ENCODE measurements around the gene RPL19. TPM values are rescaled to one million over a fixed set of nuclear protein-coding genes. Genes with fewer than 3 reads are reported as not detected.
A peak's percentile ranks its signal among the peaks of the same experiment; 100 is the strongest.

The RPL19 gene
- total RNA-seq, 1 donor from 2014 or later: 1,451 TPM

- no peaks in the 10 kb centered on the region for H3K9me3 ChIP-seq (ENCODE audit: insufficient read depth, low read depth, low read length)
- no peaks in the 10 kb centered on the region for H4K20me1 ChIP-seq (ENCODE audit: insufficient read depth, low read length)
- Mint-ChIP-seq H3K27me3 (ENCODE audit: low read depth, unreplicated experiment) (peaks cover 34% of the 10 kb centered on the region), H3K27ac (ENCODE audit: unreplicated experiment) (no peak overlapping the region), H3K4me3 (ENCODE audit: unreplicated experiment) (peak overlapping the region; percentile 54), H3K4me1 (ENCODE audit: low read depth, unreplicated experiment) (peaks cover 5% of the 10 kb centered on the region), H3K36me3 (ENCODE audit: low read depth, unreplicated experiment) (no peaks in the 10 kb centered on the region), H3K9me3 (ENCODE audit: unreplicated experiment) (no peaks in the 10 kb centered on the region)
- DNase-seq (ENCODE audit: low read depth) (no peak), FAIRE-seq (no peak)
- no peak overlapping the region for H3K4me3 ChIP-seq (ENCODE audit: insufficient read depth, low read depth, low read length)
- H3K79me2 ChIP-seq (ENCODE audit: insufficient read depth, low read length): no peaks in the 10 kb centered on the region
- peak overlapping the region; percentile 67 for H3K4me2 ChIP-seq (ENCODE audit: low read length)
- no peak overlapping the region for H2AFZ ChIP-seq (ENCODE audit: low read depth, low read length)
- H3K4me1 ChIP-seq (ENCODE audit: insufficient read depth, low read length): peaks cover 8% of the 10 kb centered on the region
- peaks cover 27% of the 10 kb centered on the region for H3K27me3 ChIP-seq (ENCODE audit: insufficient read depth, low read length)
- H3K27ac ChIP-seq (ENCODE audit: low read depth, low read length): no peak overlapping the region
- H3K9ac ChIP-seq (ENCODE audit: low read length): no peak overlapping the region
- H3K36me3 ChIP-seq (ENCODE audit: insufficient read depth, low read length): no peaks in the 10 kb centered on the region
- TF ChIP-seq EZH2 (IDR thresholded peaks at IDR 0.05; ENCODE audit: insufficient read depth, low read length): no peak
- TF ChIP-seq, protein P1, sequence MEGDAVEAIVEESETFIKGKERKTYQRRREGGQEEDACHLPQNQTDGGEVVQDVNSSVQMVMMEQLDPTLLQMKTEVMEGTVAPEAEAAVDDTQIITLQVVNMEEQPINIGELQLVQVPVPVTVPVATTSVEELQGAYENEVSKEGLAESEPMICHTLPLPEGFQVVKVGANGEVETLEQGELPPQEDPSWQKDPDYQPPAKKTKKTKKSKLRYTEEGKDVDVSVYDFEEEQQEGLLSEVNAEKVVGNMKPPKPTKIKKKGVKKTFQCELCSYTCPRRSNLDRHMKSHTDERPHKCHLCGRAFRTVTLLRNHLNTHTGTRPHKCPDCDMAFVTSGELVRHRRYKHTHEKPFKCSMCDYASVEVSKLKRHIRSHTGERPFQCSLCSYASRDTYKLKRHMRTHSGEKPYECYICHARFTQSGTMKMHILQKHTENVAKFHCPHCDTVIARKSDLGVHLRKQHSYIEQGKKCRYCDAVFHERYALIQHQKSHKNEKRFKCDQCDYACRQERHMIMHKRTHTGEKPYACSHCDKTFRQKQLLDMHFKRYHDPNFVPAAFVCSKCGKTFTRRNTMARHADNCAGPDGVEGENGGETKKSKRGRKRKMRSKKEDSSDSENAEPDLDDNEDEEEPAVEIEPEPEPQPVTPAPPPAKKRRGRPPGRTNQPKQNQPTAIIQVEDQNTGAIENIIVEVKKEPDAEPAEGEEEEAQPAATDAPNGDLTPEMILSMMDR (IDR thresholded peaks at IDR 0.05; ENCODE audit: insufficient read depth, low read depth, low read length): no peak
Measured at GRCh38 chr17:39223907-39224777, 24.1 kb downstream of the RPL19 start.

- Mint-ChIP-seq H3K36me3 (ENCODE audit: low read depth, unreplicated experiment) (no peaks in the 10 kb centered on the region), H3K27ac (ENCODE audit: unreplicated experiment) (no peak overlapping the region), H3K4me1 (ENCODE audit: low read depth, unreplicated experiment) (peaks cover 11% of the 10 kb centered on the region), H3K9me3 (ENCODE audit: unreplicated experiment) (no peaks in the 10 kb centered on the region), H3K27me3 (ENCODE audit: low read depth, unreplicated experiment) (peaks cover 30% of the 10 kb centered on the region), H3K4me3 (ENCODE audit: unreplicated experiment) (peak overlapping the region; percentile 50)
- peaks cover 24% of the 10 kb centered on the region for H3K27me3 ChIP-seq (ENCODE audit: insufficient read depth, low read length)
- H3K36me3 ChIP-seq (ENCODE audit: insufficient read depth, low read length): no peaks in the 10 kb centered on the region
- H3K9me3 ChIP-seq (ENCODE audit: insufficient read depth, low read depth, low read length): no peaks in the 10 kb centered on the region
- DNase-seq (ENCODE audit: low read depth) (no peak), FAIRE-seq (no peak)
- H4K20me1 ChIP-seq (ENCODE audit: insufficient read depth, low read length): no peaks in the 10 kb centered on the region
- H3K9ac ChIP-seq (ENCODE audit: low read length): no peak overlapping the region
- H3K79me2 ChIP-seq (ENCODE audit: insufficient read depth, low read length): no peaks in the 10 kb centered on the region
- peak overlapping the region; percentile 67 for H3K4me2 ChIP-seq (ENCODE audit: low read length)
- H3K4me1 ChIP-seq (ENCODE audit: insufficient read depth, low read length): peaks cover 14% of the 10 kb centered on the region
- H3K4me3 ChIP-seq (ENCODE audit: insufficient read depth, low read depth, low read length): no peak overlapping the region
- TF ChIP-seq, protein P1 (IDR thresholded peaks at IDR 0.05; ENCODE audit: insufficient read depth, low read depth, low read length): no peak
- TF ChIP-seq EZH2 (IDR thresholded peaks at IDR 0.05; ENCODE audit: insufficient read depth, low read length): peak; percentile 91
- H2AFZ ChIP-seq (ENCODE audit: low read depth, low read length): peak overlapping the region; percentile 11
- H3K27ac ChIP-seq (ENCODE audit: low read depth, low read length): no peak overlapping the region
Measured at GRCh38 chr17:39224778-39225307, 24.8 kb downstream of the RPL19 start.
